NT2/D1 (cell line): ENCODE data around the gene LILRB2.

ENCODE experiments used
- SUZ12 ChIP-seq: IDR thresholded peaks from 2 replicates; pipeline ENCODE4 v1.6.1; 2011; ENCODE audit not compliant: insufficient read length, insufficient read depth; ENCODE audit errors: extremely low read depth
- YY1 ChIP-seq: IDR thresholded peaks from 2 replicates; pipeline ENCODE4 v1.6.1; 2011; ENCODE audit not compliant: insufficient read length, insufficient read depth
- ZNF274 ChIP-seq: IDR thresholded peaks from 2 replicates; pipeline ENCODE4 v1.6.1; 2011; ENCODE audit warnings: mild to moderate bottlenecking, low read depth, low read length

DNA sequence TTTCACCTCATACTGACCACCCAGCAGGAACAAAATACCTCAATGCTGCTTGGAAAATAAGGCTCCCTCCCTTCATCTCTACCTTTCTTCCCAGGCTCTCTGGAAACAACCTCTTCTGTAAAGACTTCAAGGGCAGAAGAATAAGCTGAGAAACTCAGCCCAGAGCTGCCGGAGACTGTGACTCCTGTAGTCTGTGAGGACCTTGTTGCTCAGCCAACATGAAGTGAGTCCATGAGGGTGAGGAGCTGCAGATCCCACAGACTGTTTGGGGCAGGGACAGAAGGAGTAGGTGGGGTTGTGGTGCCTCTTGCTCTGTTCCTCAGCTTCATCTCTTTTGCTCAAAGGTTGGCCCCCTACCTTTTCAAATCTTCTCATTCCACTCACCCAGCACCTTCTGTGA, 24.2 kb upstream of the LILRB2 start:
- TF ChIP-seq ZNF274: no peak
- TF ChIP-seq YY1: no peak
- no peak for TF ChIP-seq SUZ12
